Measurements from ENCODE around the gene ZNF316.

Gene ZNF316

DNA sequence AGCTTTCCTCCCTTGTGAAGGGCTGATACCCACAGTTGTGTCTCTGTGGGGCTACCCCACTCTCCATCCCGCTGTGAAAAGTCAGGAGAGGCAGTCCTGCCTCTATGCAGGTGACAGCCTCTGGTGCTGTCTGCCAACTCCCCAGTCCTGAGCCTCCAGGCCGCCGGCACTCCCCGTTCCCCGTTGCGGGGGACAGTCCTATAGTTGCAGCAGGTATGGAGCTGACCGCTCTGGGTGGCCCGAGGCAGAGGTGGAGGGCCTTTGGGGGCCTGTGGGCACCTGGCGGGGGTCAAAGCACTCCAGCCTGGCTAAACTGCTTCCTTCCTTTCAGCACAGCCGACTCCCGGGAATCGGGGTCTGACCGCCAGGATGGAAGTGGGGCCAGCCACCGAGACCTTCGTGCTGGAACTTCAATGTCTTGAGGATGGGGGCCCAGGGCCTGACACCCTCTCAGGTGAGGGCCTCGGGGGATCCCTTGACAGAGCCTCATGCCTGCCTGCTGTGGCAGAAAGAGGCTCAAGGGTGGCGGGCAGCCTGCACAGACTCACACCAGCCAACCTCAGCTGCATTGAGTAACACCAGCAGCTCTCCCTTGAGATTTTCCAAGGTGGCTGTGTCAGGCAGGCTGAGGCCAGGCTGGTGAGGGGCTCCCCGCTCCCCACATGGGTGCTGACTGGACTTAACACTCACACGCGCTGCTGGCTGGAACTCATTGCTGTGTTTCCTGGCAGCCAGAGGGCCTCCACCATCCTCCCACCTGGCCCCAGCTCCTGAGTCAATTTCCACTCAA, 20.1 kb upstream of the ZNF316 start:
- H3K36me3 ChIP-seq (replicated peaks; ENCODE audit: insufficient read depth, low read length), result no peaks in the 10 kb centered on the region
- H3K27me3 ChIP-seq (replicated peaks; ENCODE audit: insufficient read depth, low read length), result no peaks in the 10 kb centered on the region
- H3F3A ChIP-seq (ENCODE audit: insufficient read depth, low read length), result 0 out of 2 replicates have a peak, but pooled peaks cover 6% of the 10 kb centered on the region
- H3K9me3 ChIP-seq (replicated peaks; ENCODE audit: insufficient read depth, low read length), result no peaks in the 10 kb centered on the region
- H3K4me3 ChIP-seq (ENCODE audit: low read length), result no peak overlapping the region
- no peaks in the 10 kb centered on the region for H3K9me2 ChIP-seq (replicated peaks; ENCODE audit: insufficient read depth, low read length)
- no peak for TF ChIP-seq EZH2phosphoT487 (IDR thresholded peaks at IDR 0.05; ENCODE audit: low read length)
- no peak for TF ChIP-seq CTCF (IDR thresholded peaks at IDR 0.05; ENCODE audit: low read length)
- TF ChIP-seq EZH2 (optimal IDR thresholded peaks at IDR 0.05; ENCODE audit: low read depth, low read length), result no peak
- H3K4me2 ChIP-seq (ENCODE audit: low read depth, low read length), result no peak overlapping the region
- H3K27ac ChIP-seq (ENCODE audit: low read length), result no peak overlapping the region
- H3K79me2 ChIP-seq (ENCODE audit: low read length), result no peaks in the 10 kb centered on the region
- no peaks in the 10 kb centered on the region for H4K20me1 ChIP-seq (ENCODE audit: insufficient read depth, low read length)
- H2AFZ ChIP-seq (ENCODE audit: low read length), result no peak overlapping the region
- peaks cover 22% of the 10 kb centered on the region for H3K4me1 ChIP-seq (ENCODE audit: low read length)
- DNase-seq, result no peak
- no peak overlapping the region for H3K9ac ChIP-seq (ENCODE audit: low read length)

DNA sequence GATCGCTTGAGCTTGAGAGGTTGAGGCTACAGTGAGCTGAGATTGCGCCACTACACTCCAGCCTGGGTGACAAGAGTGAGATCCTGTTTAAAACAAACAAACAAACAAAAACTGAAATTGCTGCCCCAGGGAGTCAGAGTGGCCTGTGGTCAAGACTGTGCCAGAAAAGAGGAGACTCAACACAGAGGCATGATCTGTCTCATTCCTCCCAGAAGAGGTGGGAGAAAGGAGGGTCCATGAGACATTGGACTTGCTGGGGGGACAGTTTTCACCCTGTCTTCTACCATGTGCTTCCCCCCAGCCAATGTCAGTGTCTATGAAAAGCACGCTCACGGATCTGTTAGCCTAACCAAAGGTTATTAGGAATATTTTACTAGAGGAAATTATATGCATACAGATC, 18.5 kb upstream of the ZNF316 start:
- H3K9me3 ChIP-seq (replicated peaks; ENCODE audit: insufficient read depth, low read length), result no peaks in the 10 kb centered on the region
- no peaks in the 10 kb centered on the region for H3K9me2 ChIP-seq (replicated peaks; ENCODE audit: insufficient read depth, low read length)
- peaks cover 22% of the 10 kb centered on the region for H3K4me1 ChIP-seq (ENCODE audit: low read length)
- H4K20me1 ChIP-seq (ENCODE audit: insufficient read depth, low read length), result no peaks in the 10 kb centered on the region
- no peaks in the 10 kb centered on the region for H3K36me3 ChIP-seq (replicated peaks; ENCODE audit: insufficient read depth, low read length)
- no peak overlapping the region for H3K4me2 ChIP-seq (ENCODE audit: low read depth, low read length)
- H3K4me3 ChIP-seq (ENCODE audit: low read length), result no peak overlapping the region
- H3K27ac ChIP-seq (ENCODE audit: low read length), result no peak overlapping the region
- H3K27me3 ChIP-seq (replicated peaks; ENCODE audit: insufficient read depth, low read length), result no peaks in the 10 kb centered on the region
- H3K79me2 ChIP-seq (ENCODE audit: low read length), result no peaks in the 10 kb centered on the region
- no peak for DNase-seq
- no peak overlapping the region for H2AFZ ChIP-seq (ENCODE audit: low read length)
- H3K9ac ChIP-seq (ENCODE audit: low read length), result no peak overlapping the region
- H3F3A ChIP-seq (ENCODE audit: insufficient read depth, low read length), result 0 out of 2 replicates have a peak, but pooled peaks cover 6% of the 10 kb centered on the region
- TF ChIP-seq EZH2phosphoT487 (IDR thresholded peaks at IDR 0.05; ENCODE audit: low read length) (no peak), CTCF (IDR thresholded peaks at IDR 0.05; ENCODE audit: low read length) (no peak), EZH2 (optimal IDR thresholded peaks at IDR 0.05; ENCODE audit: low read depth, low read length) (no peak)

DNA sequence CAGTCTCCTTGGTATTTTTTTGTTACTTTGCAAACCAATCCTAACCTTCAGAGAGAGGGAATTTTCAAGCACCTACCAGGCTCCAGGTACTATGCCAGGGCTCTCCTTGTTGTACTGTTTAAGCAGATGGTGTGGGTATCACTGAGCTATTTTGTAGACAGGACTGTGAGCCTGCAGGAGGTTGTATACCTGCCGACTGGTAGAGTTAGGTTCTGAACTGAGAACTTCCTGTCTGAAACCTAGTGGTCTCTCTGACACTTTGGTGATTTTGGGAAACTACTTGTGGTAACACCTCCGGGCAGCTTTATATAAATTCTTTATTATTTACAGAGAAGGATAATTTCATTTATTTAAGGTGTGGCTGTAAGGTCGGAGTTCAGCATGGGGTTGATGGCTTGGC, 17.2 kb upstream of the ZNF316 start:
- Histone ChIP-seq H3K9me3 (replicated peaks; ENCODE audit: insufficient read depth, low read length) (no peaks in the 10 kb centered on the region), H2AFZ (ENCODE audit: low read length) (no peak overlapping the region), H3K27ac (ENCODE audit: low read length) (no peak overlapping the region), H3K79me2 (ENCODE audit: low read length) (no peaks in the 10 kb centered on the region), H4K20me1 (ENCODE audit: insufficient read depth, low read length) (no peaks in the 10 kb centered on the region), H3K4me3 (ENCODE audit: low read length) (no peak overlapping the region), H3K4me2 (ENCODE audit: low read depth, low read length) (peak overlapping the region; percentile 7), H3K4me1 (ENCODE audit: low read length) (peaks cover 31% of the 10 kb centered on the region), H3K27me3 (replicated peaks; ENCODE audit: insufficient read depth, low read length) (no peaks in the 10 kb centered on the region), H3K36me3 (replicated peaks; ENCODE audit: insufficient read depth, low read length) (no peaks in the 10 kb centered on the region), H3F3A (ENCODE audit: insufficient read depth, low read length) (0 out of 2 replicates have a peak, but pooled peaks cover 6% of the 10 kb centered on the region), H3K9me2 (replicated peaks; ENCODE audit: insufficient read depth, low read length) (no peaks in the 10 kb centered on the region), H3K9ac (ENCODE audit: low read length) (no peak overlapping the region)
- no peak for TF ChIP-seq EZH2phosphoT487 (IDR thresholded peaks at IDR 0.05; ENCODE audit: low read length)
- TF ChIP-seq CTCF (IDR thresholded peaks at IDR 0.05; ENCODE audit: low read length), result no peak
- TF ChIP-seq EZH2 (optimal IDR thresholded peaks at IDR 0.05; ENCODE audit: low read depth, low read length), result no peak
- DNase-seq, result peak; percentile 76

All from MM.1S (cell line).